K562 (cell line): ENCODE measurements around the gene TMEM81. TPM values are rescaled to one million over a fixed set of nuclear protein-coding genes. Genes with fewer than 3 reads are reported as not detected.

ENCODE experiments used
- ATAC-seq: fragments of 200-7000 bp; cut with Tn5 transposase; 3 replicates; pipeline ENCODE4 v1.9.1; 2020; ENCODE audit warnings: moderate library complexity
- BruUV-seq: library from RNA; stranded (reverse); fragments of 400-500 nt; replicated peaks from 2 replicates; lab custom pipeline; 2021; lab: Mats Ljungman, UMichigan
- CTCF ChIA-PET: fragments of 300-600 bp; formaldehyde crosslinking; extraction: SDS; loops from one replicate; lab custom pipeline; 2021; ENCODE audit warnings: low intra/inter-chr PET ratio; lab: Yijun Ruan, JAX
- POLR2A ChIA-PET: fragments of 300-600, 350-650 bp; sonication (Branson Sonifier 250); formaldehyde crosslinking; extraction: SDS; loops from one replicate; lab custom pipeline; 2021; ENCODE audit warnings: antibody characterized with exemption, inconsistent platforms; lab: Yijun Ruan, JAX
- DNase-seq, 4 experiments: peaks; one replicate each; pipeline versions ENCODE4 v3.0.0 to v3.0.0-alpha.2; 2011 to 2018; ENCODE audit warnings: low spot score in 3 of 4, mixed read lengths in 3 of 4; ENCODE audit errors: extremely low read depth in 1 of 4
- FAIRE-seq: peaks from 2 replicates; lab custom pipeline; 2011; peaks lifted over from hg19 to GRCh38; lab: Jason Lieb, UNC
- H2AFZ ChIP-seq: 2 replicates; pipeline ENCODE4 v1.6.0; 2011; ENCODE audit warnings: low read depth, low read length, control low read depth, inconsistent platforms
- H3K27ac ChIP-seq: fragments of 200-600 bp; 3 replicates; pipeline ENCODE4 v1.8.0; 2011; ENCODE audit warnings: low read depth, mild to moderate bottlenecking, control low read depth, inconsistent platforms, low read length, moderate library complexity, mixed read lengths; ENCODE audit errors: extremely low read depth
- H3K27me3 ChIP-seq, 2 experiments: fragments of 300-600 bp in 1 of 2; 2 replicates in 1 of 2; 3 replicates in 1 of 2; pipeline versions ENCODE4 v1.6.0 to v1.8.0; 2011; ENCODE audit warnings: inconsistent platforms in 2 of 2, low read length in 2 of 2, mild to moderate bottlenecking in 1 of 2, mixed read lengths in 1 of 2, moderate library complexity in 1 of 2; ENCODE audit not compliant: control insufficient read depth in 2 of 2, insufficient read depth in 2 of 2
- H3K36me3 ChIP-seq: fragments of 300-600 bp; 3 replicates; pipeline ENCODE4 v1.8.0; 2011; ENCODE audit warnings: mild to moderate bottlenecking, low read length, inconsistent platforms; ENCODE audit not compliant: control insufficient read depth, insufficient read depth
- H3K4me1 ChIP-seq, 2 experiments: fragments of 200-600 bp in 1 of 2; replicated peaks in 1 of 2; 2 replicates in 1 of 2; 3 replicates in 1 of 2; pipeline versions ENCODE4 v1.5.1 to v1.8.0; 2011; ENCODE audit warnings: inconsistent platforms in 2 of 2, low read length in 2 of 2, mild to moderate bottlenecking in 1 of 2, mixed read lengths in 1 of 2, moderate library complexity in 1 of 2; ENCODE audit not compliant: control insufficient read depth in 2 of 2, insufficient read depth in 2 of 2
- H3K4me2 ChIP-seq: 2 replicates; pipeline ENCODE4 v1.6.1; 2011; ENCODE audit warnings: low read length, control low read depth, inconsistent platforms, mixed read lengths; ENCODE audit not compliant: insufficient read depth
- H3K4me3 ChIP-seq: fragments of 200-600 bp; sonication (generic), shearing (Covaris generic); 2 replicates; pipeline ENCODE4 v1.5.1; 2016; ENCODE audit warnings: control low read depth, inconsistent platforms
- H3K79me2 ChIP-seq: fragments of 200-600 bp; 3 replicates; pipeline ENCODE4 v1.8.0; 2011; ENCODE audit warnings: low read length, inconsistent platforms; ENCODE audit not compliant: control insufficient read depth, insufficient read depth
- H3K9ac ChIP-seq, 2 experiments: 2 replicates each; pipeline versions ENCODE4 v1.6.0 to v1.6.1; 2011; ENCODE audit warnings: low read depth in 2 of 2, low read length in 2 of 2, control low read depth in 1 of 2, inconsistent platforms in 1 of 2, mild to moderate bottlenecking in 1 of 2, mixed read lengths in 1 of 2; ENCODE audit not compliant: insufficient read depth in 1 of 2
- H3K9me1 ChIP-seq: one replicate; pipeline ENCODE4 v1.6.0; 2011; ENCODE audit warnings: inconsistent platforms, mild to moderate bottlenecking, low read length, moderate library complexity; ENCODE audit not compliant: control insufficient read depth, insufficient read depth
- H3K9me3 ChIP-seq: replicated peaks from 2 replicates; pipeline ENCODE4 v1.5.1; 2011; ENCODE audit warnings: low read depth, low read length, inconsistent platforms; ENCODE audit not compliant: control insufficient read depth, insufficient read depth
- H4K20me1 ChIP-seq: replicated peaks from 2 replicates; pipeline ENCODE4 v1.6.1; 2011; ENCODE audit warnings: low read length, inconsistent platforms, mixed read lengths; ENCODE audit not compliant: control insufficient read depth, insufficient read depth
- ASH1L ChIP-seq: fragments of 450-650 bp; IDR thresholded peaks from 2 replicates; pipeline ENCODE4 v1.6.1; 2018; ENCODE audit warnings: borderline replicate concordance, mild to moderate bottlenecking, low read depth; ENCODE audit not compliant: partially characterized antibody
- ZNF23 ChIP-seq: fragments of 250-450 bp; sonication (Bioruptor Pico); IDR thresholded peaks from 2 replicates; pipeline ENCODE4 v1.4.0; 2020; ENCODE audit warnings: mild to moderate bottlenecking
- ZNF395 ChIP-seq: fragments of 200-800 bp; sonication (Bioruptor generic); IDR thresholded peaks from 2 replicates; pipeline ENCODE4 v1.6.1; 2017; ENCODE audit warnings: missing genetic modification characterization, missing compliant biosample characterization
- ZNF507 ChIP-seq: conservative IDR thresholded peaks from 2 replicates; pipeline ENCODE4 v1.6.1; 2017; ENCODE audit warnings: missing genetic modification characterization, missing compliant biosample characterization
- WGBS: fragments of 100-300 bp; shearing (Covaris generic); methylation state at CpG from one replicate; pipeline ENCODE4 v1.1.6; 2016; ENCODE audit warnings: low coverage, mixed read lengths; ENCODE audit not compliant: insufficient coverage; ENCODE audit errors: missing lambda C conversion rate; 5-methylcytosine and 5-hydroxymethylcytosine counted together
- in situ Hi-C: fragments of 300-500 bp; cut with MboI; formaldehyde crosslinking; loops from 4 replicates; pipeline ENCODE4 v1.15.0; 2018; ENCODE audit warnings: inconsistent platforms, mixed read lengths
- intact Hi-C: fragments of 100-400 bp; cut with micrococcal nuclease; formaldehyde crosslinking; loops from 2 replicates; pipeline ENCODE4 v1.14.2; 2022
- polyA plus RNA-seq, 8 experiments: library from polyadenylated mRNA; depleted of rRNA in 4 of 8; stranded (reverse) in 5 of 8; unstranded in 3 of 8; fragments of >200 nt; fragmentation: Nextera tagmentation in 2 of 8; fragmentation: Illumina TruSeq in 1 of 8; extraction: Ambion mirVana in 2 of 8; extraction: Trizol in 1 of 8; gene quantifications; 2 replicates each; pipeline versions ENCODE4 v1.2.1 to v1.2.3, GENCODE V29; 2011 to 2014; ENCODE audit warnings: inconsistent platforms in 1 of 8, missing spikeins in 1 of 8
- total RNA-seq, 7 experiments: library from RNA; depleted of rRNA in 6 of 7; stranded (reverse); fragments of >200 nt in 6 of 7; fragmentation: Illumina TruSeq in 2 of 7; extraction: Trizol in 2 of 7; gene quantifications; 2 replicates each; pipeline versions ENCODE4 v1.2.1 to v1.2.3, GENCODE V29; 2011 to 2021; ENCODE audit warnings: low replicate concordance in 1 of 7

The TMEM81 gene
- total and polyA plus RNA-seq, 9 of the 15 experiments (the other 6 are each of a cell fraction or from before 2014, with no cell fraction given): 3.2 to 6.1 (median 4.4) TPM

GRCh38 chr1:205068001-205068400 lies 16.3 kb downstream of the TMEM81 start:
- CTCF ChIA-PET: no interaction called here
- intact Hi-C loops: loop anchor here (10.0 kb wide), 1 partner anchor 263 kb away; no protein-coding TSS in a partner anchor
- FAIRE-seq: no peak

More at GRCh38 chr1:205068001-205068400, 16.3 kb downstream of the TMEM81 start:
- Histone ChIP-seq H3K4me3 (no peak overlapping the region), H3K27me3 (peaks cover 54 to 85% of the 10 kb centered on the region in 2 experiments), H3K27ac (no peak overlapping the region), H3K9me3 (no peaks in the 10 kb centered on the region), H3K79me2 (no peaks in the 10 kb centered on the region), H3K9ac (peak overlapping the region in 1 of 2 experiments; percentile 21; a peak in 1 of 4 replicates), H2AFZ (no peak overlapping the region), H3K36me3 (no peaks in the 10 kb centered on the region), H3K4me2 (no peak overlapping the region), H4K20me1 (peaks cover 7% of the 10 kb centered on the region; the same call in 1 of the 2 replicates), H3K9me1 (no peaks in the 10 kb centered on the region), H3K4me1 (peaks cover 0 to 21% of the 10 kb centered on the region in 2 experiments; a peak in 3 of 5 replicates)
- 3% methylated on average over 4 of the region's 4 CpGs for WGBS
- DNase-seq (no peak), ATAC-seq (no peak)
- no TSS peak for BruUV-seq
- in situ Hi-C loops: no loop called here
- POLR2A ChIA-PET: interaction anchor here (0.6 to 0.8 kb wide), 2 partner anchors 8 to 1638 kb away, joined by 3 read pairs; no protein-coding TSS in a partner anchor
- TF ChIP-seq ZNF23 (CRISPR knock-in tag) (no peak), ASH1L (no peak), ZNF395 (CRISPR knock-in tag) (no peak), ZNF507 (tag) (no peak)
